ENCODE measurements around the gene ARHGEF18.

Gene ARHGEF18

GRCh38 chr19:7373862-7374261 lies 25.1 kb downstream of the ARHGEF18 start:
- TF ChIP-seq CTCF (IDR thresholded peaks at IDR 0.05; ENCODE audit: low read depth, low read length) = no peak
- DNase-seq (ENCODE audit: extremely low read depth, low read depth) = no peak

GRCh38 chr19:7376151-7376852 lies 27.6 kb downstream of the ARHGEF18 start:
- TF ChIP-seq CTCF (IDR thresholded peaks at IDR 0.05; ENCODE audit: low read depth, low read length) = no peak
- no peak for DNase-seq (ENCODE audit: extremely low read depth, low read depth)

- no peak for TF ChIP-seq CTCF (IDR thresholded peaks at IDR 0.05; ENCODE audit: low read depth, low read length)
These were observed 28.5 kb downstream of the ARHGEF18 start for GRCh38 chr19:7377196-7377595.

GRCh38 chr19:7381073-7381390 lies 32.3 kb downstream of the ARHGEF18 start:
- no peak for DNase-seq (ENCODE audit: extremely low read depth, low read depth)
- no peak for TF ChIP-seq CTCF (IDR thresholded peaks at IDR 0.05; ENCODE audit: low read depth, low read length)

More at GRCh38 chr19:7377196-7377595, 28.5 kb downstream of the ARHGEF18 start:
- no peak for DNase-seq (ENCODE audit: extremely low read depth, low read depth)

- no peak for DNase-seq (ENCODE audit: extremely low read depth, low read depth)
- no peak for TF ChIP-seq CTCF (IDR thresholded peaks at IDR 0.05; ENCODE audit: low read depth, low read length)
These were observed 34.0 kb downstream of the ARHGEF18 start for GRCh38 chr19:7382694-7383093.

- no peak for DNase-seq (ENCODE audit: extremely low read depth, low read depth)
- no peak for TF ChIP-seq CTCF (IDR thresholded peaks at IDR 0.05; ENCODE audit: low read depth, low read length)
These were observed 34.5 kb downstream of the ARHGEF18 start for GRCh38 chr19:7383284-7383683.

GRCh38 chr19:7385062-7385461 lies 36.3 kb downstream of the ARHGEF18 start:
- no peak for TF ChIP-seq CTCF (IDR thresholded peaks at IDR 0.05; ENCODE audit: low read depth, low read length)
- no peak for DNase-seq (ENCODE audit: extremely low read depth, low read depth)

All from AG09319 (cell line).